HG02763 (cell line): Measurements from ENCODE around the gene ARID1B.

ENCODE experiments used
- ATAC-seq: cut with Tn5 transposase; IDR thresholded peaks from one replicate; pipeline ENCODE4 v1.9.1; 2021; ENCODE audit warnings: mild to moderate bottlenecking, moderate library complexity; ENCODE audit not compliant: unreplicated experiment

Gene ARID1B

GRCh38 chr6:156773935-156774852 is 3.0 kb upstream of the ARID1B start:
- ATAC-seq, result no peak

GRCh38 chr6:156774863-156775405 is 2.2 kb upstream of the ARID1B start:
- ATAC-seq, result no peak

GRCh38 chr6:156775717-156776116 is 1.5 kb upstream of the ARID1B start:
- no peak for ATAC-seq

GRCh38 chr6:156776470-156776839 is 723 bp upstream of the ARID1B start:
- ATAC-seq, result no peak

- ATAC-seq, result peak; percentile 13
Observed at GRCh38 chr6:156777577-156778453, 637 bp downstream of the ARID1B start.

GRCh38 chr6:156778454-156779205 is 1.5 kb downstream of the ARID1B start:
- no peak for ATAC-seq

- peak; percentile 19 for ATAC-seq
Observed at GRCh38 chr6:156779206-156780094, 2.3 kb downstream of the ARID1B start.

GRCh38 chr6:156780102-156780641 is 3.0 kb downstream of the ARID1B start:
- peak; percentile 42 for ATAC-seq

- no peak for ATAC-seq
Observed at GRCh38 chr6:156780962-156781853, 4.0 kb downstream of the ARID1B start.

GRCh38 chr6:156781861-156782631 is 4.9 kb downstream of the ARID1B start:
- ATAC-seq, result no peak

GRCh38 chr6:156782691-156783320 is 5.6 kb downstream of the ARID1B start:
- ATAC-seq, result no peak

GRCh38 chr6:156783958-156784357 is 6.8 kb downstream of the ARID1B start:
- no peak for ATAC-seq

- ATAC-seq, result no peak
Observed at GRCh38 chr6:156786652-156787051, 9.5 kb downstream of the ARID1B start.

- no peak for ATAC-seq
Observed at GRCh38 chr6:156787569-156788492, 10.7 kb downstream of the ARID1B start.

GRCh38 chr6:156789081-156789943 is 12.1 kb downstream of the ARID1B start:
- ATAC-seq, result no peak
